Measurements from ENCODE around the gene MYO1D. TPM values are rescaled to one million over a fixed set of nuclear protein-coding genes. Genes with fewer than 3 reads are reported as not detected.
"Not testable (repeated sequence)": the region's sequence is repeated elsewhere in the genome, so short reads cannot be mapped to it uniquely, and the experiment has no call there.

MYO1D gene
- total RNA-seq: 130 and 160 TPM in 2 replicates

DNA sequence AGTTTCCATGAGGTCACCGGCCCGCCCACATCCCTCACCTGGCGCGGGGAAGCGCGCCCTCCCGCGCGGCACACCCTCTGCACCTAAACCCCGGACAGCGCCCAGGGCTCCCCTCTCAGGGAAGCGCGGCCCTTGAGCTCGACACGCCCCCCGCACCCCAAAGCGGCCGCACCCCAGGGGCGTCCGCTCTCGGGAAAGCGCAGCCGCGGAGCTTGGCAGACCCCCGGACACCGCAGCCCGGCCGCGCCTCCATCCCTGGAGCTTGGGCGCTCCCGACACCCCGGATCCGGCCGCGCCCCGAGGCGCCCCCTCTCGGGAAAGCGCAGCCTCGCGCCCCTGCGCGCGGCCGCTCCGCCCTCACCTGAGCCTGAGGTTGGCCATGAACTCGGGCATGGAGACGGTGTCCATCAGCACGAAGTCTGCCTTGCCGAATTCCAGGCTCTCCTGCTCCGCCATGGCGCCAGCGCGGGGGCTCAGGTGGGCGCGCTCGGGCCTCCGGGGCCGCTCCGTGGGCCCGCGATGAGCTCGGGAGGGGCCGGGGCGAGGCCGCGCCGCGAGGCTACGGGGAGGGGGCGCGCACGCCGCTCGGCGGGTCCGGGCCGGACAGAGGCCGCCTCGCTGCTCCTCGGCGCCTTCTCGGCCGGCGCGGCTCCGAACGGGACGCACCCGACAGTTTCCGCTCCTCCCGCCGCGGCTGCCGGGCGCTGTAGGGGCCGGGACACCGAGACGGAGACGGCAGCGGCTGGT lies at the start of gene MYO1D:
Gene MYO1D, minus strand, starts transcription at position 708 of the 747 bp plus-strand sequence. Its CDS starts 252 bp downstream, at position 456.
- Histone ChIP-seq H3K4me1 (ENCODE audit: insufficient read depth, low read length) (peaks cover 34% of the 10 kb centered on the region), H3K27ac (ENCODE audit: low read depth, low read length) (peak within 1 kb of the TSS; percentile 31), H2AFZ (ENCODE audit: low read length) (peak within 1 kb of the TSS; percentile 99), H3K79me2 (ENCODE audit: insufficient read depth, low read length) (peaks cover 28% of the 10 kb centered on the region), H3K9me3 (ENCODE audit: low read depth, low read length) (no peaks in the 10 kb centered on the region), H3K4me2 (ENCODE audit: insufficient read depth, low read length) (peak within 1 kb of the TSS; percentile 99), H4K20me1 (ENCODE audit: insufficient read depth, low read length) (peaks cover 4% of the 10 kb centered on the region), H3K27me3 (ENCODE audit: insufficient read depth, low read length) (no peaks in the 10 kb centered on the region), H3K36me3 (ENCODE audit: insufficient read depth, low read length) (no peaks in the 10 kb centered on the region), H3K4me3 (ENCODE audit: insufficient read depth, low read length) (peak within 1 kb of the TSS; percentile 87)
- peak; percentile 24 for TF ChIP-seq CTCF (IDR thresholded peaks at IDR 0.05; ENCODE audit: extremely low read depth, low read depth, low read length)
- peak; percentile 74 for DNase-seq (ENCODE audit: insufficient read length, low spot score, missing footprints)

DNA sequence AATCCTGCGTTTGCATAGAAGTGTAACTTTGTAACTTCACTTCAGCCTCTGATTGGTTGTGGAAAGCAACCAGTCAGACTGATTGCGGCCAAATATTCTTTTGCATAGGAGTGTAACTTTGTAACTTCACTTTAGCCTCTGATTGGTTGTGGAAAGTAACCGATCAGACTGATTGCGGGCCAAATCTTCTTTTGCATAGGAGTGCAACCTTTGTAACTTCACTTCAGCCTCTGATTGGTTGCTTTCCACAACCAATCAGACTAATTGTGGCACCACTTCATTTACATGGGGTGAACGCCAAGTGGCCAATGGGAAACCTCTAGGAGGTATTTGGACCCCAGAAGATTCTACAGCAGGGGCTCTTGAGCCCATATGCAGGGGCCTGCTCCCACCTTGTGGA lies 49.3 kb upstream of the MYO1D start:
- Histone ChIP-seq H2AFZ (ENCODE audit: low read length) (no peak overlapping the region), H4K20me1 (ENCODE audit: insufficient read depth, low read length) (no peaks in the 10 kb centered on the region), H3K4me1 (ENCODE audit: insufficient read depth, low read length) (peaks cover 12% of the 10 kb centered on the region), H3K79me2 (ENCODE audit: insufficient read depth, low read length) (peaks cover 11% of the 10 kb centered on the region), H3K9me3 (ENCODE audit: low read depth, low read length) (no peaks in the 10 kb centered on the region), H3K27me3 (ENCODE audit: insufficient read depth, low read length) (no peaks in the 10 kb centered on the region), H3K4me2 (ENCODE audit: insufficient read depth, low read length) (no peak overlapping the region), H3K27ac (ENCODE audit: low read depth, low read length) (no peak overlapping the region), H3K36me3 (ENCODE audit: insufficient read depth, low read length) (no peaks in the 10 kb centered on the region), H3K4me3 (ENCODE audit: insufficient read depth, low read length) (no peak overlapping the region)
- no peak for DNase-seq (ENCODE audit: insufficient read length, low spot score, missing footprints)
- no peak for TF ChIP-seq CTCF (IDR thresholded peaks at IDR 0.05; ENCODE audit: extremely low read depth, low read depth, low read length)

DNA sequence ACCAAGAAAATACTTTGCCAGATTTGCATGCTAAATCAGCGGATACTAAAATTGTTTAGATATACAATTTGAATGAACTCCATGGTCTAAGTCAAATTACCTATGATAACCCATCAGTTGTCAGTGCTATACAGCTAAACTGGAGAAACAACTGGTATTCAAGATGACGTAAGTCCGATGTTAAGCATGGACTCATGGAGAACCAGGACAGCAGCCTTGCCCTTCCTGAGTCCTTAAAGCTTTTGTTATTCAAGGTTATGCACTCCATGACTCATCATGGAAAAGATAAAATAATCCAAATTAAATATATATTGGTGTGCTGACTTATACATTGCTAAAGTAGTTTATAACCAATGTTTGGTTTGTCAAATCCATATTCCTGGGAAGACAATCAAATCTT lies 47.0 kb upstream of the MYO1D start:
- not testable (repeated sequence) for H3K79me2 ChIP-seq (ENCODE audit: insufficient read depth, low read length); DNase-seq (ENCODE audit: insufficient read length, low spot score, missing footprints); H4K20me1 ChIP-seq (ENCODE audit: insufficient read depth, low read length); H3K9me3 ChIP-seq (ENCODE audit: low read depth, low read length); H3K27ac ChIP-seq (ENCODE audit: low read depth, low read length); H3K36me3 ChIP-seq (ENCODE audit: insufficient read depth, low read length); H3K4me1 ChIP-seq (ENCODE audit: insufficient read depth, low read length); H3K4me2 ChIP-seq (ENCODE audit: insufficient read depth, low read length); H3K4me3 ChIP-seq (ENCODE audit: insufficient read depth, low read length); H3K27me3 ChIP-seq (ENCODE audit: insufficient read depth, low read length); H2AFZ ChIP-seq (ENCODE audit: low read length)

DNA sequence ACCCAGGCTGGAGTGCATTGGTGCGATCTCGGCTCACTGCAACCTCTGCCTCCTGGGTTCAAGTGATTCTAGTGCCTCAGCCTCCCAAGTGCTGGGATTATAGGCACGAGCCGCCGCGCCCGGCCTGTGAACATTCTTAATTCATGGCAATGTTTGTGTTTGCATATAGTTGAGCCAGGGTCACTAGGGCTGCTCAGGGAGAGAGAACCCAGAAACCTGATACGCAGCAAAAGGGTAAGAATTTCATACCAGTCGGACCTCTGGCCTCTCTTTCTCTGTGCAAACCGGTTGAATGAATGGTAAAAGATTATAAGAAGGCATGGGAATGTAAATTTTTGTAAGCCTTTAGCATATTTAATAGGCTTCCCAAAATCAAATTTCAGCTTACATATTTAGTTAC lies 44.1 kb upstream of the MYO1D start:
- DNase-seq (ENCODE audit: insufficient read length, low spot score, missing footprints): no peak
- Histone ChIP-seq H3K4me3 (ENCODE audit: insufficient read depth, low read length) (no peak overlapping the region), H3K9me3 (ENCODE audit: low read depth, low read length) (no peaks in the 10 kb centered on the region), H3K27me3 (ENCODE audit: insufficient read depth, low read length) (no peaks in the 10 kb centered on the region), H3K27ac (ENCODE audit: low read depth, low read length) (no peak overlapping the region), H3K4me1 (ENCODE audit: insufficient read depth, low read length) (no peaks in the 10 kb centered on the region), H4K20me1 (ENCODE audit: insufficient read depth, low read length) (no peaks in the 10 kb centered on the region), H3K4me2 (ENCODE audit: insufficient read depth, low read length) (no peak overlapping the region), H3K79me2 (ENCODE audit: insufficient read depth, low read length) (no peaks in the 10 kb centered on the region), H2AFZ (ENCODE audit: low read length) (no peak overlapping the region), H3K36me3 (ENCODE audit: insufficient read depth, low read length) (no peaks in the 10 kb centered on the region)
- TF ChIP-seq CTCF (IDR thresholded peaks at IDR 0.05; ENCODE audit: extremely low read depth, low read depth, low read length): no peak

Data from osteoblast (primary cell).